NCI-H2227 (cell line): ENCODE data around the gene TRMT5.

Source experiments
- DNase-seq: peaks from one replicate; lab custom pipeline; 2025; ENCODE audit not compliant: unreplicated experiment; lab: John Stamatoyannopoulos, UW

Gene TRMT5

GRCh38 chr14:60980811-60981632 is at the start of gene TRMT5, which contains the start of gene SLC38A6:
TRMT5 (minus strand) TSS chr14:60981079; CDS start chr14:60980973, 106 bp downstream.
SLC38A6 (plus strand) TSS chr14:60981245; CDS start chr14:60981278, 33 bp downstream.
- peak; percentile 95 for DNase-seq

- no peak for DNase-seq
Measured at GRCh38 chr14:61026526-61026925, 45.6 kb upstream of the TRMT5 start.

- DNase-seq, result peak; percentile 70
Measured at GRCh38 chr14:61025251-61026223, 44.7 kb upstream of the TRMT5 start.

- no peak for DNase-seq
Measured at GRCh38 chr14:61019537-61019936, 38.7 kb upstream of the TRMT5 start.

GRCh38 chr14:61003571-61003970 is 22.7 kb upstream of the TRMT5 start:
- no peak for DNase-seq

GRCh38 chr14:60999536-60999935 is 18.7 kb upstream of the TRMT5 start:
- no peak for DNase-seq

- no peak for DNase-seq
Measured at GRCh38 chr14:60998617-60999016, 17.7 kb upstream of the TRMT5 start.

- no peak for DNase-seq
Measured at GRCh38 chr14:60989599-60989998, 8.7 kb upstream of the TRMT5 start.

GRCh38 chr14:60986500-60986899 is 5.6 kb upstream of the TRMT5 start:
- DNase-seq, result no peak

GRCh38 chr14:60984196-60984595 is 3.3 kb upstream of the TRMT5 start:
- DNase-seq, result no peak

GRCh38 chr14:60981633-60982455 is 965 bp upstream of the TRMT5 start:
- peak; percentile 16 for DNase-seq

GRCh38 chr14:60977847-60978246 is 3.0 kb downstream of the TRMT5 start:
- DNase-seq, result no peak

GRCh38 chr14:60975551-60975950 is 5.3 kb downstream of the TRMT5 start:
- no peak for DNase-seq

GRCh38 chr14:60974090-60974651 is 6.7 kb downstream of the TRMT5 start:
- DNase-seq, result no peak

GRCh38 chr14:60973070-60973469 is 7.8 kb downstream of the TRMT5 start:
- DNase-seq, result no peak

- no peak for DNase-seq
Measured at GRCh38 chr14:60972295-60972694, 8.6 kb downstream of the TRMT5 start.

- DNase-seq, result no peak
Measured at GRCh38 chr14:60971271-60971670, 9.6 kb downstream of the TRMT5 start.

GRCh38 chr14:60970146-60970545 is 10.7 kb downstream of the TRMT5 start:
- no peak for DNase-seq

GRCh38 chr14:60968671-60969070 is 12.2 kb downstream of the TRMT5 start:
- DNase-seq, result no peak

- DNase-seq, result no peak
Measured at GRCh38 chr14:60968099-60968498, 12.8 kb downstream of the TRMT5 start.
